Measurements from ENCODE around the gene TBC1D22A.

DNA sequence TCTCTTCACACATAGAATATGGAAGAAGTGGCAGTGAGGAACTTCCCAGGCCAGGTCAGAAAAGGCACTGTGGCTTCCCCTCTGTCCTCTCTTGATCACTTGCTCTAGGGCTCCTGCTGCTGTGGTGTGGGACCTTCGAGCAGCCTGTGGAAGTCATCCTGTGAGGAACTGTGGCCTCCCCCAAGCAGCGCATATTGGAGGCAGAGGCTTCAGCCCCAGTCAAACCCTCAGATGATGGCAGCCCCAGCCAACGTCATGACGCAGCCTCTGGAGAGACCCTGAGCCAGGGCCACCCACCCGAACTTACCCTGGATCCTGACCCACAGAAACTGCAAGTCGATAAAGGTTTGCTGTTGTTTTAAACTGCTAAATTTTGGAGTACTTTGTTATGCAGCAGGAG lies 444.9 kb downstream of the TBC1D22A start:
- TF ChIP-seq, protein P1, sequence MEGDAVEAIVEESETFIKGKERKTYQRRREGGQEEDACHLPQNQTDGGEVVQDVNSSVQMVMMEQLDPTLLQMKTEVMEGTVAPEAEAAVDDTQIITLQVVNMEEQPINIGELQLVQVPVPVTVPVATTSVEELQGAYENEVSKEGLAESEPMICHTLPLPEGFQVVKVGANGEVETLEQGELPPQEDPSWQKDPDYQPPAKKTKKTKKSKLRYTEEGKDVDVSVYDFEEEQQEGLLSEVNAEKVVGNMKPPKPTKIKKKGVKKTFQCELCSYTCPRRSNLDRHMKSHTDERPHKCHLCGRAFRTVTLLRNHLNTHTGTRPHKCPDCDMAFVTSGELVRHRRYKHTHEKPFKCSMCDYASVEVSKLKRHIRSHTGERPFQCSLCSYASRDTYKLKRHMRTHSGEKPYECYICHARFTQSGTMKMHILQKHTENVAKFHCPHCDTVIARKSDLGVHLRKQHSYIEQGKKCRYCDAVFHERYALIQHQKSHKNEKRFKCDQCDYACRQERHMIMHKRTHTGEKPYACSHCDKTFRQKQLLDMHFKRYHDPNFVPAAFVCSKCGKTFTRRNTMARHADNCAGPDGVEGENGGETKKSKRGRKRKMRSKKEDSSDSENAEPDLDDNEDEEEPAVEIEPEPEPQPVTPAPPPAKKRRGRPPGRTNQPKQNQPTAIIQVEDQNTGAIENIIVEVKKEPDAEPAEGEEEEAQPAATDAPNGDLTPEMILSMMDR (IDR thresholded peaks at IDR 0.05; ENCODE audit: low read length) = no peak
- no peak for TF ChIP-seq EZH2 (optimal IDR thresholded peaks at IDR 0.05; ENCODE audit: low read depth, low read length)
- no peak for TF ChIP-seq EZH2phosphoT487 (IDR thresholded peaks at IDR 0.05; ENCODE audit: low read length)
